ENCODE measurements around the gene ELOVL7. TPM values are rescaled to one million over a fixed set of nuclear protein-coding genes. Genes with fewer than 3 reads are reported as not detected.

ELOVL7 gene
- total RNA-seq (0.14 and 0.42 TPM in 2 replicates), polyA plus RNA-seq (0.64 and 1.6 TPM in 2 replicates)

DNA sequence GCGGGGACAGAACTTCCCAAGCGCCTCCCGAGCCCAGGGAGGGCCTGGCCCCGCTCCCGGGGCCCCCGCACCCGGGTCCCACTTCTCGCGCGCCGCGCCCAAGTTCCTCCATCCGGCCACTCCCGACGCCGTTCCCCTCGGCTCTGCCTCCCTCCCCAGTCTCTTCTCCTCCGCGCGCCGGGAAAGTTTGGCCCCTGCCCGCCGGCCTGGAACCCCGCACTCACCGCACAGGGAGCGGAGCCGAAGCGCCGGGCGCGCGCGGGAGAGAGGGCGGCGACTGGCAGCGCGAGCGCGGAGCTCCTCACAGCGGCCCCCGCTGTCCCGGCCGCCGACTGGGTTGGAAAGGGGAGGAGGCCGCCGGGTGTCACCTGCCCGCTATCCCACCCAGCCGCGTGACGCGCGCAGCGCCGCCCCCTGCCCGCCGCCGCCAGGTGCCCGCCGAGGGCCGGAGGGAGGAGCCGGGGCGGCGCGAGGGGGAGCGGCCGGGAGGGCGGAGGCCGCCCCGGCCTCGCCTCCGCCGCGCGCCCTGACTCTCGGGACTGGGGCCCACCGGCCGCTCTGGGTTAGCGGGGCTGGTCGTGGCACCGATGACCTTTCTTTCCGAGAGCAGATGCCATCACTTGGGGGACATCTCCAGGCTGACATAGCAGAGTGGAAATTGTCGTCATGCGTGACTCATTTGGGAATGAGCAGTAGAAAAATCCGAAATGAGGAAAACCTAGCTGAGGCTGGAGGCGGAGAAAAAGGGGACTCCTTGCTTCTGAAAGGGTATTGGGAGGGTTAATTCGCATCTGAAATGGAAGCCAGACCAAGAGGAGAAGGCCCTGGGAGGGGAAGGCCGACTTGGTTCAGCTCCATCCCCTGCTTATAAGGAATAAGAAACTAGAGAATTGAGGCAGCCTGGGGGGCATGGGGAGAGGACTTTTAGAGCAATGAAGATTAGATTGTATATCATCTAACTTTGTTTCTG lies at the start of gene ELOVL7:
Gene ELOVL7 (minus strand): TSS at position 334 of the 970 bp plus-strand sequence. CDS start 56,872 bp downstream, outside the sequence.
- TF ChIP-seq, protein P1, sequence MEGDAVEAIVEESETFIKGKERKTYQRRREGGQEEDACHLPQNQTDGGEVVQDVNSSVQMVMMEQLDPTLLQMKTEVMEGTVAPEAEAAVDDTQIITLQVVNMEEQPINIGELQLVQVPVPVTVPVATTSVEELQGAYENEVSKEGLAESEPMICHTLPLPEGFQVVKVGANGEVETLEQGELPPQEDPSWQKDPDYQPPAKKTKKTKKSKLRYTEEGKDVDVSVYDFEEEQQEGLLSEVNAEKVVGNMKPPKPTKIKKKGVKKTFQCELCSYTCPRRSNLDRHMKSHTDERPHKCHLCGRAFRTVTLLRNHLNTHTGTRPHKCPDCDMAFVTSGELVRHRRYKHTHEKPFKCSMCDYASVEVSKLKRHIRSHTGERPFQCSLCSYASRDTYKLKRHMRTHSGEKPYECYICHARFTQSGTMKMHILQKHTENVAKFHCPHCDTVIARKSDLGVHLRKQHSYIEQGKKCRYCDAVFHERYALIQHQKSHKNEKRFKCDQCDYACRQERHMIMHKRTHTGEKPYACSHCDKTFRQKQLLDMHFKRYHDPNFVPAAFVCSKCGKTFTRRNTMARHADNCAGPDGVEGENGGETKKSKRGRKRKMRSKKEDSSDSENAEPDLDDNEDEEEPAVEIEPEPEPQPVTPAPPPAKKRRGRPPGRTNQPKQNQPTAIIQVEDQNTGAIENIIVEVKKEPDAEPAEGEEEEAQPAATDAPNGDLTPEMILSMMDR (IDR thresholded peaks at IDR 0.05; ENCODE audit: low read depth, low read length) = peak; percentile 35
- no peaks in the 10 kb centered on the region for H3K9me3 ChIP-seq (ENCODE audit: low read depth)
- DNase-seq (ENCODE audit: low read depth in 1 of 2, low spot score in 1 of 2) = peak; percentile 40 to 88
- peak within 1 kb of the TSS; percentile 98 for H3K4me3 ChIP-seq
- H3K27ac ChIP-seq = no peak within 1 kb of the TSS
- H3K36me3 ChIP-seq = no peaks in the 10 kb centered on the region
- peaks cover 68% of the 10 kb centered on the region for H3K27me3 ChIP-seq
- peaks cover 3% of the 10 kb centered on the region for H3K4me1 ChIP-seq (ENCODE audit: low read depth)

GRCh38 chr5:60893521-60893920 lies 49.5 kb upstream of the ELOVL7 start:
- Histone ChIP-seq H3K36me3 (peaks cover 6% of the 10 kb centered on the region), H3K27ac (no peak overlapping the region), H3K27me3 (no peaks in the 10 kb centered on the region), H3K4me3 (no peak overlapping the region), H3K4me1 (ENCODE audit: low read depth) (no peaks in the 10 kb centered on the region), H3K9me3 (ENCODE audit: low read depth) (no peaks in the 10 kb centered on the region)
- DNase-seq (ENCODE audit: low read depth in 1 of 2, low spot score in 1 of 2) = no peak
- TF ChIP-seq, protein P1 (IDR thresholded peaks at IDR 0.05; ENCODE audit: low read depth, low read length) = no peak

DNA sequence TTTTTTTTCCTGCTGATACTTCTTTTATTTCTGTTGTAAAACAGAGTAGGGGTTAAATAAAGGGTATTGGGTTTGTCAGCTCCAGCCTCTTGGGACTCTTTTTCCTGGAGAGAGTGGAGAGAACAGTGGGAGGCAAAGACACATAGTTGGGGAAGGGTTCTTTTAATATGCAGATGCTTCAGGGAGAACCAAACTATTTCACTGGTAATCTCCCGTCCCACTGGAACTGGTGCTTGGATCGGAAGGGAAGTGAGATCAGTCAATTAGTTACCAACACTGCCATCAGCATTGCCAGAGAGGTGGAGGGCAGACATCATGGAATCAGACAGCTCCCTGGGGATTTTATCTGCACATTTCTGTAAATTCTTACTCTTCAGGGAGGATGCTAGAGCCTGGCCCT lies 47.6 kb upstream of the ELOVL7 start:
- TF ChIP-seq, protein P1 (IDR thresholded peaks at IDR 0.05; ENCODE audit: low read depth, low read length) = no peak
- Histone ChIP-seq H3K27me3 (no peaks in the 10 kb centered on the region), H3K4me1 (ENCODE audit: low read depth) (no peaks in the 10 kb centered on the region), H3K9me3 (ENCODE audit: low read depth) (no peaks in the 10 kb centered on the region), H3K27ac (no peak overlapping the region), H3K4me3 (no peak overlapping the region), H3K36me3 (no peaks in the 10 kb centered on the region)
- no peak for DNase-seq (ENCODE audit: low read depth in 1 of 2, low spot score in 1 of 2)

- Histone ChIP-seq H3K36me3 (no peaks in the 10 kb centered on the region), H3K4me3 (no peak overlapping the region), H3K27me3 (no peaks in the 10 kb centered on the region), H3K27ac (no peak overlapping the region), H3K9me3 (ENCODE audit: low read depth) (no peaks in the 10 kb centered on the region), H3K4me1 (ENCODE audit: low read depth) (no peaks in the 10 kb centered on the region)
- DNase-seq (ENCODE audit: low read depth in 1 of 2, low spot score in 1 of 2) = no peak
- TF ChIP-seq, protein P1 (IDR thresholded peaks at IDR 0.05; ENCODE audit: low read depth, low read length) = no peak
These were observed 44.4 kb upstream of the ELOVL7 start for GRCh38 chr5:60888359-60889061.

- no peaks in the 10 kb centered on the region for H3K4me1 ChIP-seq (ENCODE audit: low read depth)
- no peak overlapping the region for H3K4me3 ChIP-seq
- H3K27me3 ChIP-seq = no peaks in the 10 kb centered on the region
- H3K27ac ChIP-seq = no peak overlapping the region
- H3K9me3 ChIP-seq (ENCODE audit: low read depth) = no peaks in the 10 kb centered on the region
- DNase-seq (ENCODE audit: low read depth in 1 of 2, low spot score in 1 of 2) = no peak
- no peaks in the 10 kb centered on the region for H3K36me3 ChIP-seq
- TF ChIP-seq, protein P1 (IDR thresholded peaks at IDR 0.05; ENCODE audit: low read depth, low read length) = no peak
These were observed 43.7 kb upstream of the ELOVL7 start for GRCh38 chr5:60887746-60888145.
